Thyroid gland (tissue), 4 donors: Measurements from ENCODE around the gene DOCK9.

Source experiments
- CTCF ChIP-seq, 6 experiments: fragments of 200-600 bp in 3 of 6; fragments of 450-650 bp in 3 of 6; sonication (generic) in 3 of 6; IDR thresholded peaks; one replicate each; pipeline ENCODE4 v1.5.1; 2016 to 2019; ENCODE audit warnings: antibody characterized with exemption in 6 of 6, mild to moderate bottlenecking in 2 of 6, inconsistent platforms in 1 of 6, moderate library complexity in 1 of 6
- POLR2A ChIP-seq, 2 donors: fragments of 450-650 bp; IDR thresholded peaks; one replicate each; pipeline ENCODE4 v1.6.1; 2017; ENCODE audit warnings: antibody characterized with exemption in 2 of 2, mild to moderate bottlenecking in 2 of 2, moderate library complexity in 1 of 2

GRCh38 chr13:98984118-98984517 is 6.3 kb upstream of the DOCK9 start:
- TF ChIP-seq POLR2A (IDR thresholded peaks at IDR 0.05): no peak
- TF ChIP-seq CTCF (IDR thresholded peaks at IDR 0.05): no peak
